HepG2 (cell line): ENCODE measurements around the gene LSM2. TPM values are rescaled to one million over a fixed set of nuclear protein-coding genes. Genes with fewer than 3 reads are reported as not detected.

ENCODE experiments used
- ATAC-seq: fragments of 200-7000 bp; cut with Tn5 transposase; 3 replicates; pipeline ENCODE4 v1.9.1; 2020; ENCODE audit warnings: mild to moderate bottlenecking, moderate library complexity
- BruUV-seq: library from RNA; stranded (reverse); fragments of 400-500 nt; replicated peaks from 2 replicates; lab custom pipeline; 2021; lab: Mats Ljungman, UMichigan
- CTCF ChIA-PET: fragments of 300-600 bp; formaldehyde crosslinking; extraction: SDS; loops from one replicate; lab custom pipeline; 2021; ENCODE audit warnings: low total read pairs, inconsistent platforms, low intra/inter-chr PET ratio; lab: Yijun Ruan, JAX
- POLR2A ChIA-PET: fragments of 350-600 bp; sonication (Branson Sonifier 250); formaldehyde crosslinking; loops from one replicate; lab custom pipeline; 2020; ENCODE audit warnings: antibody characterized with exemption, inconsistent platforms; lab: Yijun Ruan, JAX
- DNase-seq: peaks from one replicate; pipeline ENCODE4 v3.0.0-alpha.2; 2015; ENCODE audit warnings: low spot score
- FAIRE-seq: peaks from 3 replicates; lab custom pipeline; 2011; peaks lifted over from hg19 to GRCh38; lab: Jason Lieb, UNC
- H2AFZ ChIP-seq: one replicate; pipeline ENCODE4 v1.6.1; 2011; ENCODE audit warnings: low read length, inconsistent platforms
- H3K27ac ChIP-seq: fragments of 300-600 bp; 3 replicates; pipeline ENCODE4 v1.8.0; 2011; ENCODE audit warnings: mixed run types, mild to moderate bottlenecking, mixed read lengths, low read length, inconsistent platforms; ENCODE audit not compliant: insufficient read depth; ENCODE audit errors: extremely low read length
- H3K27me3 ChIP-seq, 2 experiments: fragments of 200-600 bp in 1 of 2; 2 replicates in 1 of 2; 3 replicates in 1 of 2; pipeline versions ENCODE4 v1.6.0 to v1.8.0; 2011; ENCODE audit warnings: low read length in 2 of 2, mild to moderate bottlenecking in 2 of 2, moderate library complexity in 2 of 2, inconsistent platforms in 1 of 2; ENCODE audit not compliant: insufficient read depth in 2 of 2, control insufficient read depth in 1 of 2
- H3K36me3 ChIP-seq, 2 experiments: fragments of 200-600 bp in 1 of 2; replicated peaks in 1 of 2; 2 replicates in 1 of 2; 3 replicates in 1 of 2; pipeline versions ENCODE4 v1.5.1 to v1.8.0; 2011; ENCODE audit warnings: low read length in 2 of 2, inconsistent platforms in 1 of 2; ENCODE audit not compliant: insufficient read depth in 2 of 2, control insufficient read depth in 1 of 2
- H3K4me1 ChIP-seq: 2 replicates; pipeline ENCODE4 v1.5.1; 2012; ENCODE audit warnings: low read length, inconsistent platforms; ENCODE audit not compliant: insufficient read depth
- H3K4me2 ChIP-seq: 2 replicates; pipeline ENCODE4 v1.6.0; 2011; ENCODE audit warnings: low read depth, low read length, inconsistent platforms
- H3K4me3 ChIP-seq, 3 experiments: fragments of 200-600 bp in 1 of 3; sonication (generic), shearing (Covaris generic) in 1 of 3; replicated peaks in 1 of 3; 2 replicates each; pipeline ENCODE4 v1.5.1; 2011 to 2016; ENCODE audit warnings: low read length in 3 of 3, inconsistent platforms in 2 of 3, low read depth in 2 of 3, mild to moderate bottlenecking in 2 of 3, control low read depth in 1 of 3, mixed read lengths in 1 of 3; ENCODE audit not compliant: insufficient read depth in 1 of 3
- H3K79me2 ChIP-seq: one replicate; pipeline ENCODE4 v1.6.1; 2011; ENCODE audit warnings: low read length, inconsistent platforms; ENCODE audit not compliant: insufficient read depth
- H3K9ac ChIP-seq: 2 replicates; pipeline ENCODE4 v1.6.0; 2011; ENCODE audit warnings: mild to moderate bottlenecking, low read depth, low read length, inconsistent platforms; ENCODE audit not compliant: insufficient read depth
- H3K9me3 ChIP-seq: 2 replicates; pipeline ENCODE4 v1.5.1; 2012; ENCODE audit warnings: mild to moderate bottlenecking, low read length
- H4K20me1 ChIP-seq: 2 replicates; pipeline ENCODE4 v1.6.0; 2011; ENCODE audit warnings: inconsistent platforms, mild to moderate bottlenecking, low read length, moderate library complexity; ENCODE audit not compliant: insufficient read depth
- CC2D1A ChIP-seq: sonication (generic); formaldehyde crosslinking; IDR thresholded peaks from 2 replicates; pipeline ENCODE4 v1.8.1; 2023; ENCODE audit warnings: mild to moderate bottlenecking, missing genetic modification reagents
- FOSL2 ChIP-seq: sonication (generic); formaldehyde crosslinking; IDR thresholded peaks from 2 replicates; pipeline ENCODE4 v1.4.0; 2020; ENCODE audit warnings: missing genetic modification reagents
- GATA4 ChIP-seq: sonication (generic); IDR thresholded peaks from 2 replicates; pipeline ENCODE4 v1.6.1; 2016; ENCODE audit warnings: antibody characterized with exemption, low read depth, borderline replicate concordance
- HES4 ChIP-seq: sonication (generic); formaldehyde crosslinking; IDR thresholded peaks from 2 replicates; pipeline ENCODE4 v1.9.0; 2021; ENCODE audit warnings: mild to moderate bottlenecking, missing genetic modification reagents, borderline replicate concordance
- HMGXB3 ChIP-seq: sonication (generic); formaldehyde crosslinking; IDR thresholded peaks from 2 replicates; pipeline ENCODE4 v1.4.0; 2020; ENCODE audit warnings: missing genetic modification reagents, borderline replicate concordance
- HOMEZ ChIP-seq: IDR thresholded peaks from 2 replicates; pipeline ENCODE4 v1.6.1; 2016; ENCODE audit warnings: low read depth
- HOXD1 ChIP-seq: sonication (generic); formaldehyde crosslinking; IDR thresholded peaks from 2 replicates; pipeline ENCODE4 v1.5.0; 2020; ENCODE audit warnings: missing genetic modification reagents
- MAF1 ChIP-seq: sonication (generic); formaldehyde crosslinking; IDR thresholded peaks from 2 replicates; pipeline ENCODE4 v1.5.0; 2020; ENCODE audit warnings: missing genetic modification reagents, borderline replicate concordance
- NFATC3 ChIP-seq: sonication (generic); formaldehyde crosslinking; IDR thresholded peaks from 2 replicates; pipeline ENCODE4 v1.5.1; 2020; ENCODE audit warnings: mild to moderate bottlenecking, missing genetic modification reagents
- PRDM10 ChIP-seq: sonication (generic); formaldehyde crosslinking; IDR thresholded peaks from 2 replicates; pipeline ENCODE4 v1.4.0; 2020; ENCODE audit warnings: low read depth, missing genetic modification reagents
- TOE1 ChIP-seq: sonication (generic); formaldehyde crosslinking; IDR thresholded peaks from 2 replicates; pipeline ENCODE4 v1.4.0; 2020; ENCODE audit warnings: mild to moderate bottlenecking, missing genetic modification reagents
- ZNF546 ChIP-seq: sonication (generic); formaldehyde crosslinking; conservative IDR thresholded peaks from 2 replicates; pipeline ENCODE4 v1.8.1; 2023; ENCODE audit warnings: mild to moderate bottlenecking, missing genetic modification reagents
- ZNF740 ChIP-seq: sonication (generic); formaldehyde crosslinking; IDR thresholded peaks from 2 replicates; pipeline ENCODE4 v1.4.0; 2020; ENCODE audit warnings: missing genetic modification reagents
- ZSCAN12 ChIP-seq: sonication (generic); formaldehyde crosslinking; IDR thresholded peaks from 2 replicates; pipeline ENCODE4 v1.9.0; 2021; ENCODE audit warnings: mild to moderate bottlenecking, missing genetic modification reagents
- WGBS: methylation state at CpG from one replicate; pipeline ENCODE4 v1.1.6; 2017; ENCODE audit warnings: low lambda C conversion rate; 5-methylcytosine and 5-hydroxymethylcytosine counted together
- in situ Hi-C: cut with HindIII; loops from 2 replicates; pipeline ENCODE4 v1.10.0; 2017; ENCODE audit warnings: low pct_unique_long_range_greater_than_20kb; ENCODE audit not compliant: extremely low pct_ligation_motif_present
- intact Hi-C: fragments of 100-400 bp; cut with micrococcal nuclease; formaldehyde crosslinking; loops from one replicate; pipeline ENCODE4 v1.10.0; 2022; ENCODE audit not compliant: unreplicated experiment
- polyA plus RNA-seq, 8 experiments: library from polyadenylated mRNA; depleted of rRNA in 3 of 8; stranded (reverse) in 7 of 8; unstranded in 1 of 8; fragments of >200 nt; fragmentation: Illumina TruSeq in 4 of 8; extraction: Trizol in 4 of 8; gene quantifications; 2 replicates each; pipeline versions ENCODE4 v1.2.1 to v1.2.3, GENCODE V29; 2011 to 2016; ENCODE audit warnings: low read depth in 4 of 8, missing spikeins in 1 of 8, mixed read lengths in 1 of 8; ENCODE audit not compliant: insufficient read depth in 1 of 8
- total RNA-seq, 5 experiments: library from RNA; depleted of rRNA; stranded (reverse); fragments of >200 nt; fragmentation: Illumina TruSeq; extraction: Trizol; gene quantifications; 2 replicates each; pipeline ENCODE4 v1.2.3, GENCODE V29; 2016; ENCODE audit warnings: low read depth in 1 of 5

LSM2 gene
- total and polyA plus RNA-seq, 2 of the 13 experiments (the other 11 are each of a cell fraction or from before 2014, with no cell fraction given), result 69.4 to 90.5 TPM

GRCh38 chr6:31760790-31761189 lies 46.0 kb downstream of the LSM2 start (continued):
- TF ChIP-seq ZSCAN12 (no peak), NFATC3 (CRISPR knock-in tag) (no peak), FOSL2 (CRISPR knock-in tag) (0 out of 2 replicates have a peak, but pooled peaks have one; percentile 15)
- TF ChIP-seq, all 625 proteins: peak for 3

GRCh38 chr6:31758281-31758680 lies 48.5 kb downstream of the LSM2 start:
- Histone ChIP-seq H2AFZ (no peak overlapping the region), H3K9ac (no peak overlapping the region), H3K36me3 (peaks cover 0 to 2% of the 10 kb centered on the region in 2 experiments; a peak in 3 of 5 replicates), H3K9me3 (no peaks in the 10 kb centered on the region), H3K27ac (no peak overlapping the region), H4K20me1 (no peaks in the 10 kb centered on the region), H3K4me1 (peaks cover 16% of the 10 kb centered on the region), H3K27me3 (no peaks in the 10 kb centered on the region), H3K79me2 (no peaks in the 10 kb centered on the region), H3K4me3 (no peak overlapping the region), H3K4me2 (no peak overlapping the region)
- BruUV-seq, result no TSS peak
- ChIA-PET CTCF (no interaction called here), POLR2A (interaction anchor here (1.2 to 11.5 kb wide), 2 partner anchors 21 to 29 kb away, joined by 3 to 96 read pairs; partner anchors contain the start of genes CLIC1, DDAH2 and MSH5)
- ATAC-seq, result no peak
- no peak for DNase-seq
- intact Hi-C loops, result no loop called here
- no peak for FAIRE-seq
- WGBS, result 100% methylated on average over 2 of the region's 2 CpGs
- in situ Hi-C loops, result no loop called here
- TF ChIP-seq HMGXB3 (CRISPR knock-in tag) (no peak), HOXD1 (CRISPR knock-in tag) (no peak), ZNF740 (CRISPR knock-in tag) (no peak), CC2D1A (no peak), ZNF546 (CRISPR knock-in tag) (no peak), GATA4 (no peak), HES4 (no peak), PRDM10 (CRISPR knock-in tag) (no peak), HOMEZ (CRISPR knock-in tag) (no peak), MAF1 (CRISPR knock-in tag) (no peak), TOE1 (CRISPR knock-in tag) (no peak)
